WTC11 (cell line): ENCODE data around the gene EGFR. TPM values are rescaled to one million over a fixed set of nuclear protein-coding genes. Genes with fewer than 3 reads are reported as not detected.

Experiments used
- ATAC-seq: fragments of 200-7000 bp; cut with Tn5 transposase; 2 replicates; pipeline ENCODE4 v1.10.0; 2021; ENCODE audit warnings: mild to moderate bottlenecking, moderate library complexity
- CTCF ChIA-PET: fragments of 300-600 bp; sonication (Branson Sonifier 250); formaldehyde crosslinking; loops from one replicate; lab custom pipeline; 2021; ENCODE audit warnings: antibody characterized with exemption; lab: Charles Lee
- POLR2A ChIA-PET: fragments of 350-600 bp; sonication (Branson Sonifier 250); formaldehyde crosslinking; loops from one replicate; lab custom pipeline; 2021; ENCODE audit warnings: antibody characterized with exemption; lab: Charles Lee
- DNase-seq: peaks from one replicate; pipeline ENCODE4 v3.0.0; 2021; ENCODE audit warnings: low spot score
- H3K27ac Mint-ChIP-seq: 2 replicates; pipeline ENCODE4 v1.8.0; 2021; ENCODE audit warnings: mixed read lengths
- H3K27me3 Mint-ChIP-seq: 2 replicates; pipeline ENCODE4 v1.8.0; 2021; ENCODE audit warnings: low read depth, mild to moderate bottlenecking, moderate library complexity, mixed read lengths
- H3K36me3 Mint-ChIP-seq: 2 replicates; pipeline ENCODE4 v1.8.0; 2021; ENCODE audit warnings: mixed read lengths
- H3K4me1 Mint-ChIP-seq: 2 replicates; pipeline ENCODE4 v1.8.0; 2022; ENCODE audit warnings: mixed read lengths
- H3K4me3 Mint-ChIP-seq: 2 replicates; pipeline ENCODE4 v1.8.0; 2021; ENCODE audit warnings: mild to moderate bottlenecking, moderate library complexity, mixed read lengths
- H3K9me3 Mint-ChIP-seq: 2 replicates; pipeline ENCODE4 v1.8.0; 2021; ENCODE audit warnings: mixed read lengths
- ARID4B ChIP-seq: sonication (generic); formaldehyde crosslinking; IDR thresholded peaks from 2 replicates; pipeline ENCODE4 v1.8.0; 2023; ENCODE audit warnings: missing genetic modification reagents, mild to moderate bottlenecking, borderline replicate concordance
- ATF6 ChIP-seq: sonication (generic); formaldehyde crosslinking; IDR thresholded peaks from 2 replicates; pipeline ENCODE4 v1.8.1; 2023; ENCODE audit warnings: mild to moderate bottlenecking, missing genetic modification reagents
- FOXP1 ChIP-seq: sonication (generic); formaldehyde crosslinking; IDR thresholded peaks from 2 replicates; pipeline ENCODE4 v1.8.0; 2022; ENCODE audit warnings: missing genetic modification reagents, mild to moderate bottlenecking, moderate library complexity, borderline replicate concordance
- JAZF1 ChIP-seq: fragments of 250-450 bp; sonication (Bioruptor Pico); IDR thresholded peaks from 2 replicates; pipeline ENCODE4 v1.9.0; 2021; ENCODE audit warnings: moderate library complexity, mild to moderate bottlenecking, inconsistent platforms
- MXD4 ChIP-seq: fragments of 250-450 bp; sonication (Bioruptor Pico); IDR thresholded peaks from 2 replicates; pipeline ENCODE4 v1.8.0; 2021; ENCODE audit warnings: mild to moderate bottlenecking, moderate library complexity, borderline replicate concordance
- NFYB ChIP-seq: sonication (generic); formaldehyde crosslinking; conservative IDR thresholded peaks from 2 replicates; pipeline ENCODE4 v1.8.0; 2022; ENCODE audit warnings: low read depth, missing genetic modification reagents
- NR2C2 ChIP-seq: sonication (generic); formaldehyde crosslinking; IDR thresholded peaks from 2 replicates; pipeline ENCODE4 v1.8.0; 2022; ENCODE audit warnings: mild to moderate bottlenecking, missing genetic modification reagents
- STAT6 ChIP-seq: sonication (generic); formaldehyde crosslinking; conservative IDR thresholded peaks from 2 replicates; pipeline ENCODE4 v1.8.1; 2023; ENCODE audit warnings: mild to moderate bottlenecking, low read depth, missing genetic modification reagents, moderate library complexity
- ZNF396 ChIP-seq: fragments of 250-450 bp; sonication (Bioruptor Pico); IDR thresholded peaks from 2 replicates; pipeline ENCODE4 v1.8.0; 2021; ENCODE audit warnings: mild to moderate bottlenecking, moderate library complexity, borderline replicate concordance
- ZNF425 ChIP-seq: fragments of 250-450 bp; sonication (Bioruptor Pico); conservative IDR thresholded peaks from 2 replicates; pipeline ENCODE4 v1.9.0; 2021; ENCODE audit warnings: mild to moderate bottlenecking
- ZNF532 ChIP-seq: fragments of 250-450 bp; sonication (Bioruptor Pico); IDR thresholded peaks from 2 replicates; pipeline ENCODE4 v1.9.0; 2021; ENCODE audit warnings: mild to moderate bottlenecking, borderline replicate concordance
- total RNA-seq: library from RNA; stranded (reverse); gene quantifications from 3 replicates; pipeline ENCODE4 v1.2.3, GENCODE V29; 2021

The EGFR gene
- total RNA-seq, 1 experiment from 2014 or later, result 5.9 TPM

GRCh38 chr7:55187701-55188491 is 169.1 kb downstream of the EGFR start (continued):
- TF ChIP-seq ATF6 (CRISPR knock-in tag) (no peak), NR2C2 (CRISPR knock-in tag) (no peak), ZNF532 (CRISPR knock-in tag) (no peak), ZNF425 (no peak), MXD4 (CRISPR knock-in tag) (no peak), STAT6 (no peak), JAZF1 (CRISPR knock-in tag) (no peak)

- Mint-ChIP-seq H3K4me1 (peaks cover 56% of the 10 kb centered on the region), H3K27ac (no peak overlapping the region)
- CTCF ChIA-PET, result interaction anchor here (0.6 to 2.9 kb wide), 4 partner anchors 62 to 122 kb away, joined by 3 to 22 read pairs (median 4); no protein-coding TSS in a partner anchor
Measured at GRCh38 chr7:55188590-55189138, 169.8 kb downstream of the EGFR start.

More at GRCh38 chr7:55188590-55189138, 169.8 kb downstream of the EGFR start:
- ATAC-seq, result no peak
- Mint-ChIP-seq H3K4me3 (no peak overlapping the region), H3K9me3 (no peaks in the 10 kb centered on the region), H3K36me3 (no peaks in the 10 kb centered on the region), H3K27me3 (no peaks in the 10 kb centered on the region)
- POLR2A ChIA-PET, result no interaction called here
- TF ChIP-seq NFYB (CRISPR knock-in tag), result no peak
- TF ChIP-seq FOXP1 (CRISPR knock-in tag), result no peak
- TF ChIP-seq ZNF396 (CRISPR knock-in tag), result no peak
- no peak for TF ChIP-seq ARID4B (CRISPR knock-in tag)
- DNase-seq, result no peak
